HepG2 (cell line): ENCODE results near the gene ZNF526. TPM values are rescaled to one million over a fixed set of nuclear protein-coding genes. Genes with fewer than 3 reads are reported as not detected.

Experiments
- AKAP8 ChIP-seq: sonication (generic); formaldehyde crosslinking; IDR thresholded peaks from 2 replicates; pipeline ENCODE4 v1.5.1; 2020; ENCODE audit warnings: mild to moderate bottlenecking, missing genetic modification reagents
- ARID5B ChIP-seq: IDR thresholded peaks from 2 replicates; pipeline ENCODE4 v1.4.0; 2020; ENCODE audit warnings: mild to moderate bottlenecking, missing genetic modification reagents
- BCLAF1 ChIP-seq: fragments of 450-650 bp; IDR thresholded peaks from 2 replicates; pipeline ENCODE4 v1.6.1; 2017; ENCODE audit warnings: mild to moderate bottlenecking
- BRCA1 ChIP-seq: sonication (generic); formaldehyde crosslinking; IDR thresholded peaks from 2 replicates; pipeline ENCODE4 v1.4.0; 2020; ENCODE audit warnings: missing genetic modification reagents
- FOXJ3 ChIP-seq: sonication (generic); formaldehyde crosslinking; IDR thresholded peaks from 2 replicates; pipeline ENCODE4 v1.4.0; 2020; ENCODE audit warnings: missing genetic modification reagents, mild to moderate bottlenecking, borderline replicate concordance
- JUND ChIP-seq: sonication (generic); formaldehyde crosslinking; IDR thresholded peaks from 2 replicates; pipeline ENCODE4 v1.8.0; 2022; ENCODE audit warnings: mild to moderate bottlenecking, missing genetic modification reagents
- KDM2A ChIP-seq: sonication (generic); formaldehyde crosslinking; IDR thresholded peaks from 2 replicates; pipeline ENCODE4 v1.4.0; 2020; ENCODE audit warnings: low read depth, missing genetic modification reagents, borderline replicate concordance
- KDM4B ChIP-seq: sonication (generic); formaldehyde crosslinking; IDR thresholded peaks from 2 replicates; pipeline ENCODE4 v1.4.0; 2020; ENCODE audit warnings: missing genetic modification reagents
- NCOA1 ChIP-seq: sonication (generic); formaldehyde crosslinking; IDR thresholded peaks from 2 replicates; pipeline ENCODE4 v1.9.0; 2021; ENCODE audit warnings: missing genetic modification reagents
- ONECUT2 ChIP-seq: sonication (generic); formaldehyde crosslinking; IDR thresholded peaks from 2 replicates; pipeline ENCODE4 v1.4.0; 2020; ENCODE audit warnings: missing genetic modification reagents
- POLR2G ChIP-seq: fragments of 200-400 bp; formaldehyde crosslinking; IDR thresholded peaks from 2 replicates; pipeline ENCODE4 v1.6.1; 2018; ENCODE audit warnings: mild to moderate bottlenecking, low read depth, low read length, moderate library complexity
- SP5 ChIP-seq: IDR thresholded peaks from 2 replicates; pipeline ENCODE4 v1.6.1; 2016; ENCODE audit warnings: low read depth, borderline replicate concordance
- TOPORS ChIP-seq: sonication (generic); formaldehyde crosslinking; IDR thresholded peaks from 2 replicates; pipeline ENCODE4 v1.8.0; 2023; ENCODE audit warnings: mild to moderate bottlenecking, missing genetic modification reagents
- ZBTB10 ChIP-seq: sonication (generic); formaldehyde crosslinking; IDR thresholded peaks from 2 replicates; pipeline ENCODE4 v1.4.0; 2020; ENCODE audit warnings: missing genetic modification reagents, borderline replicate concordance
- ZBTB2 ChIP-seq: sonication (generic); formaldehyde crosslinking; IDR thresholded peaks from 2 replicates; pipeline ENCODE4 v1.8.0; 2022; ENCODE audit warnings: low read depth, missing genetic modification reagents
- ZNF44 ChIP-seq: sonication (generic); formaldehyde crosslinking; IDR thresholded peaks from 2 replicates; pipeline ENCODE4 v1.5.1; 2020; ENCODE audit warnings: mild to moderate bottlenecking, missing genetic modification reagents
- ZNF543 ChIP-seq: sonication (generic); formaldehyde crosslinking; IDR thresholded peaks from 2 replicates; pipeline ENCODE4 v1.4.0; 2020; ENCODE audit warnings: mild to moderate bottlenecking, missing genetic modification reagents
- ZNF577 ChIP-seq: sonication (generic); formaldehyde crosslinking; IDR thresholded peaks from 2 replicates; pipeline ENCODE4 v1.4.0; 2020; ENCODE audit warnings: mild to moderate bottlenecking, low read depth, missing genetic modification reagents, borderline replicate concordance
- polyA plus RNA-seq, 8 experiments: library from polyadenylated mRNA; depleted of rRNA in 3 of 8; stranded (reverse) in 7 of 8; unstranded in 1 of 8; fragments of >200 nt; fragmentation: Illumina TruSeq in 4 of 8; extraction: Trizol in 4 of 8; gene quantifications; 2 replicates each; pipeline versions ENCODE4 v1.2.1 to v1.2.3, GENCODE V29; 2011 to 2016; ENCODE audit warnings: low read depth in 4 of 8, missing spikeins in 1 of 8, mixed read lengths in 1 of 8; ENCODE audit not compliant: insufficient read depth in 1 of 8
- total RNA-seq, 5 experiments: library from RNA; depleted of rRNA; stranded (reverse); fragments of >200 nt; fragmentation: Illumina TruSeq; extraction: Trizol; gene quantifications; 2 replicates each; pipeline ENCODE4 v1.2.3, GENCODE V29; 2016; ENCODE audit warnings: low read depth in 1 of 5

The ZNF526 gene
- total and polyA plus RNA-seq, 2 of the 13 experiments (the other 11 are each of a cell fraction or from before 2014, with no cell fraction given) = 3.3 to 8.4 TPM

- TF ChIP-seq ZBTB10 (CRISPR knock-in tag) (no peak; the same call in 1 of the 2 replicates), KDM4B (CRISPR knock-in tag) (peak; percentile 50; the same call in 1 of the 2 replicates), SP5 (CRISPR knock-in tag) (peak; percentile 52; the same call in 1 of the 2 replicates), NCOA1 (CRISPR knock-in tag) (no peak; the same call in 1 of the 2 replicates), BRCA1 (CRISPR knock-in tag) (no peak), ZNF577 (CRISPR knock-in tag) (no peak), BCLAF1 (no peak), KDM2A (CRISPR knock-in tag) (peak; percentile 62), ZNF44 (CRISPR knock-in tag) (no peak), JUND (peak; percentile 90), FOXJ3 (CRISPR knock-in tag) (peak; percentile 68; the same call in 1 of the 2 replicates), ARID5B (CRISPR knock-in tag) (peak; percentile 29; the same call in 1 of the 2 replicates), ZNF543 (CRISPR knock-in tag) (no peak), ZBTB2 (peak; percentile 84; the same call in 1 of the 2 replicates), POLR2G (peak; percentile 55), AKAP8 (CRISPR knock-in tag) (no peak; the same call in 1 of the 2 replicates), ONECUT2 (CRISPR knock-in tag) (no peak), TOPORS (CRISPR knock-in tag) (no peak)
These were observed 48.1 kb downstream of the ZNF526 start (continued) for GRCh38 chr19:42268142-42268703.
